Fibroblast of skin of back (primary cell): ENCODE results near the gene ZNF552.
A peak's percentile ranks its signal among the peaks of the same experiment; 100 is the strongest.

Source experiments
- DNase-seq: peaks from one replicate; pipeline ENCODE4 v3.0.0-alpha.2; 2013

The ZNF552 gene

DNA sequence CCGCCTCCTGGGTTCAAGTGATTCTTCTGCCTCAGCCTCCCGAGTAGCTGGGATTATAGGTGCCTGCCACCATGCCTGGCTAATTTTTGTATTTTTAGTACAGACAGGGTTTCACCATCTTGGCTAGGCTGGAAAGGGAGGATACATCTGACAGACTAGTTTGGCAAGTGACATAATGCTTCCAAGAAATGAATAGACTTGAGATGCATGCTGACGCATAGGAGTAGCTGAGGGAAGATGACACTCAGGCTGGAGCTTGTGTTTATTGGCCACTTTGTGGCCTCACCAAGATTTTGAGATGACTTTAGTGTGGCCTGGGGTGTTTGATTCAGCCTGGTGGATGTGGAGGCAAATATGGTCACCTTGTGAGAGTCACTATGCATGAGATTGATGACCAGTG is 41.2 kb downstream of the ZNF552 start:
- no peak for DNase-seq

DNA sequence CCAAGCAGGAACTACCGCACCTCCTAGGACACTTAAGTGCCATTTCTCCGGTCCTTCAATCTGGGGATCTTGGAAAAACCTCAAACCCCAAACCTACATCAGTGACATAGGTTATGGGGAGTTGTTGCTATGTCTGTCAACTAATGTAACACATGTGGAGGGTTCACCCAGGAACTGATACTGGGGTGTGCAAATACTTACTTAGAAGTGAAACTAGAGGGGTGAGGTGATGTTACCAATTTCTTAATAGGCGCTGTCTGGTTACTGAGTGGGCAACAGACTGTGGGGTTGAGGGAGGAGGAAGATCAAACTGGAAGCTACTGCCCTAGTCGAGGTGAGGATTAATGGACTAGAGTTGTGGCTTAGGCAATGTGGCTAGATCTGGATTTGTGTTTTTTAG is 43.3 kb downstream of the ZNF552 start:
- DNase-seq = no peak

- DNase-seq = peak; percentile 94
These were observed 45.2 kb downstream of the ZNF552 start, which contains the start of gene ZNF586 for GRCh38 chr19:57769345-57770131. ZNF586 (plus strand) TSS chr19:57769676; CDS start chr19:57769843, 167 bp downstream.

- no peak for DNase-seq
These were observed 55.6 kb downstream of the ZNF552 start for GRCh38 chr19:57759096-57759495.

DNA sequence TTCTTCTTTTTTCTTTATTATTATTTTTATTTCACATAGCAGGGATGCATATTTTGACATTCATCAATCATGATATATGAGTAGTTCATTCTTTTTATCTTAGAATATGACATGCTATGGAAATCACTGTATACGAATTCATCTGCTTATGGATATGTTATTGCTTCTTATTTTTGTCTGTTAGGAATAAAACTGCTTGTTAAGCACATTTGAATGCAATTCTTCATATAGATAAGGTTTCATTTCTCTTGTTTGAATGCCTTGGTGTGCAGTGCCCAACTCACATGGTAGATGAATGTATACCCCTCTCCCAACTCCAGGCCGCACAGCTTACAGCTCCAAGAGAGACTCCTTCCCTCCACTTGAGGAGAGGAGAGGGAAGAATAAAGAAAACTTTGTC is 56.8 kb downstream of the ZNF552 start:
- DNase-seq = no peak
